Left cardiac atrium (tissue), 4 donors: ENCODE results near the gene RAI2. TPM values are rescaled to one million over a fixed set of nuclear protein-coding genes. Genes with fewer than 3 reads are reported as not detected.

Source experiments
- ATAC-seq, 2 donors: fragments of 200-7000 bp; cut with Tn5 transposase; one replicate each; pipeline ENCODE4 v1.9.1; 2020; ENCODE audit warnings: mild to moderate bottlenecking in 2 of 2, moderate library complexity in 2 of 2
- DNase-seq: peaks from one replicate; pipeline ENCODE4 v3.0.0-alpha.2; 2020
- intact Hi-C, 2 donors: fragments of 100-400 bp; cut with DNase I; formaldehyde crosslinking; loops; one replicate each; pipeline versions ENCODE4 v1.14.1 to v1.15.1; 2022 to 2023
- long read RNA-seq: library from polyadenylated mRNA; unstranded; transcript quantifications from one replicate; pipeline ENCODE4 v2.0.0, GENCODE V29; 2021
- total RNA-seq, 2 donors: library from RNA; stranded (reverse); fragmentation: NEBNext Ultra II Directional; extraction: Animal tissue kit (Norgen Biotek cat#: 25700); gene quantifications; one replicate each; pipeline ENCODE4 v1.2.1, GENCODE V29; 2021
- donor health status: DM: no; HTN: yes; CAD: no.
- donor health status: DM: no; HTN: yes; CAD: no; lungs with severe emphysema.
- donor health status: DM: yes; HTN: yes; CAD: no.
- donor health status: Dilated cardiomyopathy.

RAI2 gene
- total RNA-seq = 10 to 100 TPM; 19.9 to 23.8 TPM
- long read RNA-seq, partial matches to known transcripts = 0 of 5 reads
- long read RNA-seq, other reads (novel, unspliced or antisense) = 3 of 5 reads

GRCh38 chrX:17860811-17861488 is at the start of gene RAI2:
TSS of gene RAI2 (minus strand) at chrX:17861298. CDS start at chrX:17802010, 59,288 bp downstream.
- ATAC-seq = peak; percentile 60
- intact Hi-C loops = no loop called here
- peak; percentile 42 for DNase-seq

GRCh38 chrX:17888421-17888820 is 27.3 kb upstream of the RAI2 start:
- intact Hi-C loops = no loop called here
- no peak for DNase-seq
- no peak for ATAC-seq

- no peak for ATAC-seq
These were observed 21.6 kb upstream of the RAI2 start for GRCh38 chrX:17882680-17883079.

GRCh38 chrX:17878028-17878670 is 17.1 kb upstream of the RAI2 start:
- intact Hi-C loops = no loop called here
- no peak for ATAC-seq
- no peak for DNase-seq

More at GRCh38 chrX:17882680-17883079, 21.6 kb upstream of the RAI2 start:
- intact Hi-C loops = no loop called here
- DNase-seq = no peak

GRCh38 chrX:17876135-17876534 is 15.0 kb upstream of the RAI2 start:
- intact Hi-C loops = no loop called here
- ATAC-seq = no peak

GRCh38 chrX:17869580-17869979 is 8.5 kb upstream of the RAI2 start:
- no peak for ATAC-seq
- no peak for DNase-seq
- intact Hi-C loops = no loop called here

More at GRCh38 chrX:17876135-17876534, 15.0 kb upstream of the RAI2 start:
- DNase-seq = no peak

- no peak for ATAC-seq
- intact Hi-C loops = no loop called here
These were observed 452 bp upstream of the RAI2 start for GRCh38 chrX:17861489-17862011.

GRCh38 chrX:17860179-17860780 is 818 bp downstream of the RAI2 start:
- intact Hi-C loops = no loop called here
- DNase-seq (peak; percentile 37), ATAC-seq (peak; percentile 29 to 60)

More at GRCh38 chrX:17861489-17862011, 452 bp upstream of the RAI2 start:
- no peak for DNase-seq

- ATAC-seq = peak in 1 of 2 donors; percentile 22
- DNase-seq = no peak
- intact Hi-C loops = no loop called here
These were observed 1.4 kb downstream of the RAI2 start for GRCh38 chrX:17859609-17860178.

GRCh38 chrX:17854531-17854930 is 6.6 kb downstream of the RAI2 start:
- ATAC-seq (no peak), DNase-seq (no peak)
- intact Hi-C loops = no loop called here

- intact Hi-C loops = no loop called here
- ATAC-seq (peak in 1 of 2 donors; percentile 30), DNase-seq (no peak)
These were observed 7.0 kb downstream of the RAI2 start for GRCh38 chrX:17854069-17854468.

- no peak for DNase-seq
- intact Hi-C loops = no loop called here
- ATAC-seq = no peak
These were observed 9.2 kb downstream of the RAI2 start for GRCh38 chrX:17851874-17852273.

GRCh38 chrX:17848545-17849265 is 12.4 kb downstream of the RAI2 start:
- DNase-seq = no peak
- intact Hi-C loops = no loop called here
- peak in 1 of 2 donors; percentile 25 for ATAC-seq

GRCh38 chrX:17846045-17846444 is 15.1 kb downstream of the RAI2 start:
- intact Hi-C loops = no loop called here
- peak in 1 of 2 donors; percentile 38 for ATAC-seq
- no peak for DNase-seq

GRCh38 chrX:17844236-17844635 is 16.9 kb downstream of the RAI2 start:
- no peak for ATAC-seq
- intact Hi-C loops = no loop called here
- DNase-seq = no peak

- DNase-seq (no peak), ATAC-seq (peak in 1 of 2 donors; percentile 93)
- intact Hi-C loops = no loop called here
These were observed 18.2 kb downstream of the RAI2 start for GRCh38 chrX:17842769-17843525.

GRCh38 chrX:17839269-17839668 is 21.8 kb downstream of the RAI2 start:
- intact Hi-C loops = no loop called here
- no peak for ATAC-seq
- no peak for DNase-seq

GRCh38 chrX:17836830-17837229 is 24.3 kb downstream of the RAI2 start:
- ATAC-seq (no peak), DNase-seq (no peak)
- intact Hi-C loops = no loop called here
